ENCODE measurements around the gene AGO1.

- TF ChIP-seq POLR2A (IDR thresholded peaks at IDR 0.05; ENCODE audit: low read depth, low read length) (no peak), SPI1 (IDR thresholded peaks at IDR 0.05; ENCODE audit: low read depth, low read length) (no peak), POLR2AphosphoS5 (IDR thresholded peaks at IDR 0.05; ENCODE audit: low read depth, low read length) (no peak)
These were observed 48.6 kb downstream of the AGO1 start for GRCh38 chr1:35931446-35932157.
